ENCODE data around the gene NHERF1.

DNA sequence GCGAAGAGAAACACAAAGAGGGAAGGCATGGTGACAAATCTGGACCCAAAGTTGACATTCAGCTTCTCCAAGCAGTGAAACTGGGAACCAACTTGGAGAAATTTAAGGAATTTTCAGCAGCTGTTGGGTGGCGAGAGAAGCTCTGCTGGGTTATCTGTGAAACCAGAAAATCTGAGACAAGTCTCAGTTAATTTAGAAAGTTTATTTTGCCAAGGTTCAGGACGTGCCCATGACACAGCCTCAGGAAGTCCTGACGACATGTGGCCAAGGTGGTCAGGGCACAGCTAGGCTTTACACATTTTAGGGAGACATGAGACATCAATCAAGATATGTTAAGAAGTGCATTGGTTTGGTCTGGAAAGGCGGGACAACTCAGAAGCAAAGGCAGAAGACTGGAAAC is 24.5 kb upstream of the NHERF1 start:
- TF ChIP-seq, protein P1, sequence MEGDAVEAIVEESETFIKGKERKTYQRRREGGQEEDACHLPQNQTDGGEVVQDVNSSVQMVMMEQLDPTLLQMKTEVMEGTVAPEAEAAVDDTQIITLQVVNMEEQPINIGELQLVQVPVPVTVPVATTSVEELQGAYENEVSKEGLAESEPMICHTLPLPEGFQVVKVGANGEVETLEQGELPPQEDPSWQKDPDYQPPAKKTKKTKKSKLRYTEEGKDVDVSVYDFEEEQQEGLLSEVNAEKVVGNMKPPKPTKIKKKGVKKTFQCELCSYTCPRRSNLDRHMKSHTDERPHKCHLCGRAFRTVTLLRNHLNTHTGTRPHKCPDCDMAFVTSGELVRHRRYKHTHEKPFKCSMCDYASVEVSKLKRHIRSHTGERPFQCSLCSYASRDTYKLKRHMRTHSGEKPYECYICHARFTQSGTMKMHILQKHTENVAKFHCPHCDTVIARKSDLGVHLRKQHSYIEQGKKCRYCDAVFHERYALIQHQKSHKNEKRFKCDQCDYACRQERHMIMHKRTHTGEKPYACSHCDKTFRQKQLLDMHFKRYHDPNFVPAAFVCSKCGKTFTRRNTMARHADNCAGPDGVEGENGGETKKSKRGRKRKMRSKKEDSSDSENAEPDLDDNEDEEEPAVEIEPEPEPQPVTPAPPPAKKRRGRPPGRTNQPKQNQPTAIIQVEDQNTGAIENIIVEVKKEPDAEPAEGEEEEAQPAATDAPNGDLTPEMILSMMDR (IDR thresholded peaks at IDR 0.05): no peak
- no peak for TF ChIP-seq POLR2A (IDR thresholded peaks at IDR 0.05)

Measured in prostate gland (tissue), 2 donors.